DOHH2 (cell line): ENCODE data around the gene LANCL1.

Experiments used
- EZH2phosphoT487 ChIP-seq: fragments of 200-600 bp; sonication (generic); IDR thresholded peaks from 2 replicates; pipeline ENCODE4 v1.6.1; 2017; ENCODE audit warnings: borderline replicate concordance, mild to moderate bottlenecking, antibody characterized with exemption, low read length, moderate library complexity, mixed read lengths
- TF ChIP-seq, protein P1 (sequence below): fragments of 200-600 bp; sonication (generic); IDR thresholded peaks from one replicate; pipeline ENCODE4 v1.5.1; 2014; ENCODE audit warnings: antibody characterized with exemption, mild to moderate bottlenecking, low read depth, low read length; ENCODE audit not compliant: poor library complexity, severe bottlenecking

DNA sequence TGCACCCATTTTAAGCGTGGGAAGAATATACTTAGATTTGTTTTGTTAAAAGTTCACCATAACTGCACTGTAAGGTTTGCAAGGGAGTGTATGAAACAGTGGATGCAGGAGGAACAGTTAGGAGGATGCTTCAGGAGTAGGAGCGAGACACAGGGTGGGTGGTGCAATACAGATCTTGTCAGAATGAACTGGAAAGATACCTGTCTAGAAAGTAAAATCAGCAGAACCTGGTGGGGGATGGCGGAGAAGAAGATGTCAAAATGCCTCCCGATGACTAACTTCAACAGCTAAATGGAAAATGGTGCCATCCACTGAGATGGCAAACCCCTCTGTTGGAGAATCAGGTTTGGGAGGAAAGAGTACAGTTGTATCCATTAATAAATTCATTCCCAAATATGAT lies 18.2 kb downstream of the LANCL1 start:
- no peak for TF ChIP-seq EZH2phosphoT487
- TF ChIP-seq, protein P1, sequence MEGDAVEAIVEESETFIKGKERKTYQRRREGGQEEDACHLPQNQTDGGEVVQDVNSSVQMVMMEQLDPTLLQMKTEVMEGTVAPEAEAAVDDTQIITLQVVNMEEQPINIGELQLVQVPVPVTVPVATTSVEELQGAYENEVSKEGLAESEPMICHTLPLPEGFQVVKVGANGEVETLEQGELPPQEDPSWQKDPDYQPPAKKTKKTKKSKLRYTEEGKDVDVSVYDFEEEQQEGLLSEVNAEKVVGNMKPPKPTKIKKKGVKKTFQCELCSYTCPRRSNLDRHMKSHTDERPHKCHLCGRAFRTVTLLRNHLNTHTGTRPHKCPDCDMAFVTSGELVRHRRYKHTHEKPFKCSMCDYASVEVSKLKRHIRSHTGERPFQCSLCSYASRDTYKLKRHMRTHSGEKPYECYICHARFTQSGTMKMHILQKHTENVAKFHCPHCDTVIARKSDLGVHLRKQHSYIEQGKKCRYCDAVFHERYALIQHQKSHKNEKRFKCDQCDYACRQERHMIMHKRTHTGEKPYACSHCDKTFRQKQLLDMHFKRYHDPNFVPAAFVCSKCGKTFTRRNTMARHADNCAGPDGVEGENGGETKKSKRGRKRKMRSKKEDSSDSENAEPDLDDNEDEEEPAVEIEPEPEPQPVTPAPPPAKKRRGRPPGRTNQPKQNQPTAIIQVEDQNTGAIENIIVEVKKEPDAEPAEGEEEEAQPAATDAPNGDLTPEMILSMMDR: no peak
